Measurements from ENCODE around the gene PIH1D2. TPM values are rescaled to one million over a fixed set of nuclear protein-coding genes. Genes with fewer than 3 reads are reported as not detected.
"Not testable (repeated sequence)": the region's sequence is repeated elsewhere in the genome, so short reads cannot be mapped to it uniquely, and the experiment has no call there.

Gene PIH1D2, protein sequence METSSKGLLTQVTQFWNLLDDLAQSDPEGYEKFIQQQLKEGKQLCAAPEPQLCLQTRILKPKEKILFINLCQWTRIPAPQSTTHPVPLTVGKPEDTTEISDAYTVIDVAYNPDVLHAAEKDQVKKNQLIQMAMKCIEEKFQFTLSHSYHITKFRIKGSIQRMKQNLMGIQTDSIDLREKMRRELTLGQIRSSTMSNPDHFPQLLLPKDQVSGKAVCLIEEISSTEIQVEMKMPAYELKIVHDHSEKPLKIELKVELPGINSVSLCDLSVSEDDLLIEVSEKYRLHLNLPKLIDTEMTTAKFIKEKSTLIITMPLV
- 2.0 TPM for total RNA-seq
- long read RNA-seq, partial matches to known transcripts: 0 of 2 reads
- long read RNA-seq, other reads (novel, unspliced or antisense): 1 of 2 reads

DNA sequence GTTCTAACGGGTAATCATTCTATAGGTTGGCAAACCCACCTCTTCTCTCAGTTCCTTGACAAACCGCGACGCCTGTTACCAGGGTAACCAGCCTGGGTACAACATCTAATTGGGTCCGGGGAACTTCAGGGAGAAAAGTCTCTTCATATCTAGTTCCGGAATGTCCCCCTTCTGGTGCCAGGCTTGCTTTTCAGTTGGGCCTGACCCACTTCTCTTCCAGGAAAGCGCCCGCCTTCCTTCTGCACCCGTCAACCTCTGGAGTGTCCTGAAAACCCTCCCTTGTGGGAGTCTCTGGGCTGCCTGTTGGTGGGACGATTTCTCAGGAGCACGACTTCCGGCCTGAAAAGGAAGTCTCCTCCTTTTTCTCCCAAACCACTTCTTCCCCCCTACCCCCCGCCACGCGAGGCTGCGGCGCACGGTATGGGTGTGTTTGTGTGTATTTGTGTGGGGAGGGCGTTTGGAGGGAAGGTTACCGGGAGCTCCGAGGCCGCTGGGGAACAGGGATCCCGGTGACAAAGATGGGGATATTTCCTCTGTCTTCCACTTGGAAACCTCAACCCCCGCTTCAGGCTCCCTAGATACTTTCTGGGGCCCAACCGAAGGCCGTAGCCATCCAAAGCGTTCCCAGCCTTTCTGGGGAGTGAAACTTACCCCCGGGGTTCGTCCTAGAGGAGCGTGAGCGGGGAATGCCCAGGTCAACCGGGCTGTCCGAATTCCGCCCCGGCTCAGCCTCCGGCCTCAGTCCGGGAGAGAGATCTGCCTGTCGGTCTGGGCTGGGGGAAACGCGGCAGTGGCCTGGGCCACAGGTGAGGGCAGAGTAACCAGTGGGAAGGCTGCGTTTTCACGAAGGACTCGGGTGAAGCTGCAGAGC is at the start of gene PIH1D2, which contains the start of gene NKAPD1:
TSS of gene PIH1D2 (minus strand) at position 77 of the 871 bp plus-strand sequence. CDS start 843 bp downstream, outside the sequence.
TSS of gene NKAPD1 (plus strand) at position 359 of the 871 bp plus-strand sequence. CDS start 1,276 bp downstream, outside the sequence.
- intact Hi-C loops (cut with DNase I): loop anchor here (5.0 kb wide), 1 partner anchor 197 kb away; the partner anchor contains the start of genes CFAP68 and FDXACB1
- DNase-seq (ENCODE audit: low spot score): peak; percentile 87

DNA sequence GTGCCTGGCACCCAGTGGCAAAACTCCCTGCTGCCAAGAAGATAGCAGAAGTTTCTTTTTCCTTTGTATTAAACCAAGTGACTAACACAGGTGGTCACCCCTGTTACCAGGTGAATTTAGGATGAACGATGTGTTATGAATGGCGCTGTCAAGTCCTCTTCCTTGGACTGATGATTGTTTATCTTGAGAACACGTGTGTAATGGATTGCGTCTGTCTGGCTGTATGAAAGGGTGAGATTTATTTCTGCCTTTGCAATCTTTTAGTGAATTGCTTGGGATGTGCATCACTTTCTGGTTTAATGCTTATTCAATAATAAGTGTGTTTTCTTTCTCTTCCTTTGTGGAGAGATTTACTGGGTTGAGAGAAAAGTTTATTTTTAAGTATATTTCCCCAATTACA is 49.3 kb upstream of the PIH1D2 start:
- intact Hi-C loops (cut with DNase I): no loop called here
- DNase-seq (ENCODE audit: low spot score): no peak

DNA sequence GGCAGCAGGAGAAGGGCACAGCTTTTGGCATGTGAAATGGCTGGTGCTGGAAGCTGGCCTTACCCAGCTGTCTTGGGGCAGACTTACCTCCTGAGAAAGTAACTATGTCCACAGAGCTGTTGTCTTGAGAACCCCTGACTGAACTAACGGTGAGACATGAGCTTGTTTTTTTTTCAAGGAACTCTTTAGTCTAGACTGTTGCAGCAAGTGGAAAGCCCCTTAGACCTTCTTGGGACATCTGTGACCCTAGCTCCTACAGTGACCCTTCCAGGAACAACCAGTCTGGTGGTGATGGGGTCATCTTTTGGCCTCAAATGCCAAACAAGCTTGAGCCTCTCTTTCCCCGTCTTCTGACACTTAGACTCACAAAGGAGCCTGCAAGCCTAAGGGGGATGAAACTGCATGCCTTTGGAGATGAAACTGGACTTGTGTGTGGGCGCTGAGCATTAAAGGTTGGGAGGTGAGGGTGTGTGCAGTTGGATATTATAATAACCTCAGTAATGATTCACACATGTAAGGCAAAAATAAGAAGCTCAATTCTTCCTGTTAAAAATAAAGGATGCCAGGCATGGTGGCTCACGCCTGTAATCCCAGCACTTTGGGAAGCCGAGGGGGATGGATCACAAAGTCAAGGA is 48.3 kb upstream of the PIH1D2 start:
- intact Hi-C loops (cut with DNase I): no loop called here
- DNase-seq (ENCODE audit: low spot score): no peak

DNA sequence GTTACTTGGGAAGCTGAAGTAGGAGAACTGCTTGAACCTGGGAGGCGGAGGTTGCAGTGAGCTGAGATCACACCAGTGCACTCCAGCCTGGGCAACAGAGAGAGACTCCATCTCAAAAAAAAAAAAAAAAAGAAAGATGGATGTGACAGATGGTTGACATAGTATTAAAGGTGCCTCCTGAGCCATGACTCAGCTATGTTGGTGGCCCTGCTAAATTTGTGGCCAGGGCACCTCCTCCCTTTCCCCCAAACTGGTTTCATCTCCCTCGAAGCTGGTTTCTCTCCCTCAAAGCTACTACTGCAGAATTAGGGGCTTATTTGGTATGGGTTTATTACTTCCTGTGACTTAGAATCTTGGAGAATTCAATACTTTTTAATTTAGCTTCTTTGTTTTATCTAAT is 44.4 kb upstream of the PIH1D2 start:
- intact Hi-C loops (cut with DNase I): loop anchor here (5.0 kb wide), 1 partner anchor 149 kb away; no protein-coding TSS in a partner anchor
- no peak for DNase-seq (ENCODE audit: low spot score)

DNA sequence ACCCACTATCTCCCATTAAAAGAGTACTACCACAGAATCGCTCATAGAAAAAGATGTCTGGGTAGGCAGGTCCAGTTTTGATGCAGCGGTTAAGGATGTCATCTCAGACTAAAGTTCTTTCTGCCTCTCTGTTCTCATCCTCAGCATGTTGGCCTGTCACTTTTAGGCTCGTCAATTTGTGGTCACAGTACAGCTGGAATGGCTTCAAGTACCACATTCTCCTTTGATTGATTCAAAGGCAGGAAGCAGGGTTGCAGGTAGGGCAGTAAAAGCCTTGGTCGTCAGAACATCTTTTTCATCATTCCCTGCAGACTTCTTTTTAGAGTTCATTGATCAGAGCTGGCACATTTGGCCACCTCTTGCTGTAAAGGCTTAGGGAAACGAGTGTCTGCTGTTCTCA is 41.6 kb upstream of the PIH1D2 start:
- intact Hi-C loops (cut with DNase I): loop anchor here (5.0 kb wide), 1 partner anchor 152 kb away; no protein-coding TSS in a partner anchor
- DNase-seq (ENCODE audit: low spot score): no peak

DNA sequence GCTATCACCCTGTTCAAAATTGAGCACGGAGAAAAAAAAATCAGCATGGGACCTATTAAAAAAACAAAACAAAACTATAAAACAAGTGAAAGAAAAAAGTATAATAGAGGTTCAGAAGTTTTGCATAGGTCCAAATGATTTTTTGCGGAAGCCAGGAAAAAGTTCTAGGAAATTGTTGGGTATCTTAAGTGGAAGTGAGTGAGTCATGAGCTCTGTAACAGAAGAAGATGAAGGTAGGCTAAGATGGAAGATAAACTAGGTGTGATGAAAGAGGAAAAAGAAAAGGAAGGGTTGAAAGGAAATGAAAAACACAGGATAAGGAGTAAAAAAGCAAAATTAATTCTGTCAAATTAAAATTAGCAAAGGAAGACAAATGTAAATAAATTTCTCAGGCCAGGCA is 40.6 kb upstream of the PIH1D2 start:
- intact Hi-C loops (cut with DNase I): loop anchor here (5.0 kb wide), 2 partner anchors 63 to 168 kb away; partner anchors contain the start of gene BCO2
- DNase-seq (ENCODE audit: low spot score): no peak

DNA sequence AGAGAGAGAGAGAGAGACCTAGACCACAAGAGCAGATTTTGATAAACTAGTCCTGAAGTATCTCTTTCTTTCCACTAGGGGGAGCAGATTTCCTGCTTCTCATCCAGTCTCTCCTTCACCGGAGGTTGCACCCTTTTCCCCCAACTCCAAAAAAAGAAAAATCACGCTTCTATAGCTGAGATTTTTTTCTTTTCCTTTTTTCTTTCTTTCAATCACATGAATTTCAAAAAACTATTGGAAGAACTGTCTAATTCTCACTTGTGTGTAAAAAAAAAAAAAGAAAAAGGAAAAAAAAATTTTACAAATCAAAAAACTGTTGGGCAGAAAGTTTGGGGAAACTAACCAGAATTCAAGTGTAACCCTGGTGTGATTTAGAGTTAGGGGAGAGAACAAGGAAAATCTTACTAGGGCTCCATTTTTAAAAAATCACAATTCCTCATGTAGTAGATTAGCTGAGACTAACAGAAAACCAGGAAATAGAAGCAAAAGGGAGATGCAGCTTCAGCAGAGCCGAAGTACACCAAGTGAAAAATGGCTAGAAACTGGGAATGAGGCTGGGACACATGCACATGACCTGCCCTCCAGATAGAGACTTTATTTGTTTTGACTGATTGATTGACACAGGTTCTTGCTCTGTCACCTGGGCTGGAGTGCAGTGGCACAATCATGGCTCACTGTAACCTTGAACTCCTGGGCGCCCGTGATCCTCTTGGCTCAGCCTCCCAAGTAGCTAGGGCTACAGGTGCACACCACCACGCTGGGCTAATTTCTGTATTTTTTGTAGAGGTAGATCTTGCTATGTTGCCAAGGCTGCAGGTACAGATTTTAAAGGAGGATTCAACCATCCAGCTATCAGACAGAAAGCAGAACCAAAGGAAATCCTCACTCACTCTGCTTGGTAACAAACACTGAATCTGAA is 40.0 kb upstream of the PIH1D2 start:
- intact Hi-C loops (cut with DNase I): loop anchor here (5.0 kb wide), 2 partner anchors 64 to 169 kb away; partner anchors contain the start of gene BCO2
- DNase-seq (ENCODE audit: low spot score): no peak

DNA sequence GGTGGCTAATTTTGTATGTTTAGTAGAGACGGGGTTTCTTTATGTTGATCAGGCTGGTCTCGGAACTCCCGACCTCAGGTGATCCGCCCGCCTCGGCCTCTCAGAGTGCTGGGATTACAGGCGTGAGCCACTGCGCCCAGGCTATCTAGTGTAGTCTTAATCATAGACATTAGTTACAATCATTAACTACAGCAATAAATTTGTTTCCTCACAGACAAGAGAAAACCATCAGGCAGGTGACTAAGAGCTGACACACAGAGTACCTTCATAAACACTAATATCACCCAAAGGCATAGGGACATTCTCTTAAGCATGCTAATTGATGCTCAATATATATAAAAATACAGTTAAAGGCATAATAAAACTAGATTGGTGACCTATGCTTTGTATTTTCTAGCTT is 32.3 kb upstream of the PIH1D2 start:
- intact Hi-C loops (cut with DNase I): no loop called here
- no peak for DNase-seq (ENCODE audit: low spot score)

DNA sequence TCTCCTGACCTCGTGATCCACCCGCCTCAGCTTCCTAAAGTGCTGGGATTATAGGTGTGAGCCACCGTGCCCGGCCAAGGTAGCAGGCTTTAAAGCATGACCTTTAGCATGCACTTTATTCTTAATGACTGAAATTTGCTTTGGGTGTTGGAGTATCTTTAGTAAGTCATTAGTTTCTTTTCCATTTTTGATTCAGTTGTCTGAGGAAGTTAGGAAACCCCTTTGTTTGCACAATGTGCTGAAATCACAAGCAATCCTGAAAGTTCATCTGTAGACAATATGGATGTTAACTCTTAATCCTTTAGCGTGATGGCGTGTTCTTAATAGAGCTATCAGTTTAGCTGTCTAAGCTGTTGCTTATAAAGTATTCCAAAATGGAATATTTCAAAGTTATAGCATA is 29.6 kb upstream of the PIH1D2 start:
- intact Hi-C loops (cut with DNase I): no loop called here
- DNase-seq (ENCODE audit: low spot score): no peak

DNA sequence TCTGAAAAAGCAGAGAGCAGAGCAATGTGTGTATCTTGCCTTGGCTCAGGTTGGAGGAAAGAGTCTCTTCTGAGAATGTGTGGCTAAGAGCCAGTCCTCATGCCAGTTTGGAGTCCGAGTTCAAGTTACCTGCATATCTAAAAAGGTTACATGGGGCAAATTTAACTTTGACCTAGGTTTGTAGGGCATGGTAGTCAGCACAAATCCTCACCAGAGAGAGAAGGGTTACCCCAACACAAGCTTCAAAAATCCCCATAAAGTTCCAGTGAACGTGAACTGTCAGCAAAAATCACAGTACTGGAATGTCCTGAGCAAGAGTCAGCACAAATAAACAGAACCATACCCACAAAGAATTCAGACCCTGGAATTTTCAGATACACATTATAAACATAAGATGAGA is 26.6 kb upstream of the PIH1D2 start:
- no peak for DNase-seq (ENCODE audit: low spot score)
- intact Hi-C loops (cut with DNase I): no loop called here

DNA sequence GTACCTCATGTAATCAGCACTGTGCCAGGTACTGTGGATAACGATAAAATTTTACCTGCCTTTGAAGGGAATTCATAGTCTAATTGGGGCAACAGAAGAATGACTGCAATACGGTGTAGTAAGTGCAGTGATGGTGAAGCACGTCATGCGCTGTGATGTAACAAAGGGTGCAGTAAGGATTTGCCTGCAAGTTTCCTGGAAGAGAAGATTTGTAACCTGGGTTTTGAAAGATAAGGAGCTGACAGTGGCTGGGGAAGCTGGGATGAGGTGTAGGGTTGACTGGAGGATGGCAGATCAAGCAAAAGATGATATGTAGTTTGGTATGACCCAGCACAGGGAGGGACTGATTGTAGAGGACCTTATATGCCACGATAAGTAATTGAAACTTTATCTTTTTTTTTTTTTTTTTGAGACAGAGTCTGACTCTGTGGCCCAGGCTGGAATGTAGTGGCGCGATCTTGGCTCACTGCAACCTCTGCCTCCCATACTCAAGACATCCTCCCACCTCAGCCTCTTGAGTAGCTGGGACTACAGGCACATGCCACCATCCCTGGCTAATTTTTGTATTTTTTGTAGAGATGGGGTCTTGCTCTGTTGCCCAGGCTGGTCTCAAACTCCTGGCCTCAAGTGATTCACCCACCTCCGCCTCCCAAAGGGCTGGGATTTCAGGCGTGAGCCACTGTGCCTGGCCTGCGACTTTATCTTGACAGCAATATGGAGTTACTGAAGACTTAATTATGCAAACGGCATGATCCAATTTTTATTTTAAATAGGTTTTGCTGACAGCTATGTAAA is 24.1 kb upstream of the PIH1D2 start:
- intact Hi-C loops (cut with DNase I): no loop called here
- no peak for DNase-seq (ENCODE audit: low spot score)

DNA sequence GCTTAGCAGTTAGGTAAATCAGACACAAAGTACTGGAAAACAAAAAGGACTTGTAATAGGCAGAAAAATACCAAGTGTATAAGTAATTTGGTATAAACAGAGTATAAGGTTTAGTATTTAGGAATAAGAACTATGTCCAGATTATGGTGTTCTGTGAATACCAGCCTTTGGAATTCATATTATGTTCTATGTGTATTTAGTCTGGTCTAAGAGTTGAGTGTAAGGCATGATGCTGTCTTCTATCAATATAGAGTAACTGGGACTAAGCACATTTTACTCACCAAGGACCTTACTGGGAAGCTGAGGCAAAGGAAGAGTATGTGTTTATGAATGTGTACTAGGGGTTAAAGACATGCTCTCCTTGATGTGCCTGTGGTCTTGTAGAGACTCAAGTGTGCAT is 22.4 kb upstream of the PIH1D2 start:
- DNase-seq (ENCODE audit: low spot score): no peak
- intact Hi-C loops (cut with DNase I): no loop called here

DNA sequence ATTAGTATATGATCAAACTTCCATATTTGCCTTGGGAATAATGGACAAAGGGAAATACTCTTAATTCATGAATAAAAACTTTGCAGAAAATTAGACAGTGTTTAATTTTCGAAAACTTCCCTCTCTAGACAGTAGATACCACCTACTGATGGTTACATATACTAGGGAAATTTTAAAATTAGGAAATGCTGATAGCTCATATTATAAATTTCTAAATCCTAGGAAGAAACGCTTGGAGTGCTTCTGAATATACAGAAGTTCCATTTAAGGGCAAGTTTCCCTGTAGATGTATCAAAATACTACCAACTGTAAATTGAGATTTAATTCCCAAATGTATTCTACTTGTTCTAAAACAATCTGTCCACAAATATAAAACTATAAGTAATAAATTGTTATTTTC is 21.5 kb upstream of the PIH1D2 start:
- intact Hi-C loops (cut with DNase I); DNase-seq (ENCODE audit: low spot score): not testable (repeated sequence)

DNA sequence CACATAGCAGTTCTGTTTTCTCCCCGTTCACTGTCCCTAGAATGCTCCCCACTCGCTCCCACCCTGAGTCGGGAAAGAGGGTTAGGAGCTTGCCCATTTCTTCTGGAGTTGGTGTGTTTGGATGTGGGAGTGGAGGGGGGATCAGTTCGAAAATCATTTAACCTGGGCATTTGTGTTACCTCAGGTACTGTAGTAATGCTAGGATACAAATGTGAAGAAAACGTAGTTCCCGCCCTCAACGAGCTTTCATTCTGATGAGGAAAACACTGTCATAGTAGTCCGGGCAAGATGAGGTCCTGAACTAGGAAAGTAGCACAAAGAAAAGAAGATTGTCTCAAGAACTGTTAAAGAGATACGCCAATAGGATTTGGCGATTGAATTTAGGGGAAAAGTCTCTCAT is 13.4 kb upstream of the PIH1D2 start:
- DNase-seq (ENCODE audit: low spot score): no peak
- intact Hi-C loops (cut with DNase I): loop anchor here (5.0 kb wide), 1 partner anchor 160 kb away; no protein-coding TSS in a partner anchor

DNA sequence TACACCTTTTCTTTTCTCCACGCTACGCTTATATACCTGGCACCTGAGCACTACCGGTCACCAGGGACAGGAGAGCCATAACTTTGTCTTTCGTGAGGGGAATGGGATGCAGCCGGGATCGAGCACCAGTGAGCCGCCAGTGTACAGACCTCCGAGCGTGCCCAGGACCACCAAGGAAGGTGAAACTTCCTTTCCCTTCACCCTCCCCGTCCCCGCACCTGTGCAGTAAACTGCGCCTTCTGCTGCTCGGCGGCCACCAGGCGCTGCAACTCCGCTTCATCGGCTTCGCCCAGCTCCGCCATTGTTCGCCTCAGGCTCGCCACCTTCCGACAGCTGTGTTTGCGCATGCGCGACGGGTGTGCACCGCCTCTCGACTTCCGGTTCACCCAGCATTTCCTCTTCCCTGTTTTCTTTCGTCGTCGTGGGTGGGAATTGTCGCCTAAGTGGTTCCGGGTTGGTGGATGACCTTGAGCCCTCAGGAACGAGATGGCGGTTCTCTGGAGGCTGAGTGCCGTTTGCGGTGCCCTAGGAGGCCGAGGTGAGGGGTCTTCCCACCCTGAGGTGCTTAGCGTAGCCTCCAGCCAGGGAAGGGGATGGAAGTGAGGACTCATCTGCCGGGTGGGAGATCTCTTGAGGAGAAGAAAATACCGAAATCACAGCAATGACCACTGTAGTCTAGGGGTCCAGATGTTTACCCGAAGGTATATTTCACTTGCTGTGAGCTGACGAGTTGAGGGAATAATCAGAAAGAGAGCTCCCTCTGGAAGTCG is 12.8 kb upstream of the PIH1D2 start, which contains the start of the genes SDHD and TIMM8B:
TSS of gene SDHD (plus strand) at position 452 of the 770 bp plus-strand sequence. CDS start at position 487, 35 bp downstream.
TSS of gene TIMM8B (minus strand) at position 335 of the 770 bp plus-strand sequence. CDS start at position 302, 33 bp downstream.
- intact Hi-C loops (cut with DNase I): loop anchor here (5.0 kb wide), 1 partner anchor 159 kb away; no protein-coding TSS in a partner anchor
- DNase-seq (ENCODE audit: low spot score): peak; percentile 98

DNA sequence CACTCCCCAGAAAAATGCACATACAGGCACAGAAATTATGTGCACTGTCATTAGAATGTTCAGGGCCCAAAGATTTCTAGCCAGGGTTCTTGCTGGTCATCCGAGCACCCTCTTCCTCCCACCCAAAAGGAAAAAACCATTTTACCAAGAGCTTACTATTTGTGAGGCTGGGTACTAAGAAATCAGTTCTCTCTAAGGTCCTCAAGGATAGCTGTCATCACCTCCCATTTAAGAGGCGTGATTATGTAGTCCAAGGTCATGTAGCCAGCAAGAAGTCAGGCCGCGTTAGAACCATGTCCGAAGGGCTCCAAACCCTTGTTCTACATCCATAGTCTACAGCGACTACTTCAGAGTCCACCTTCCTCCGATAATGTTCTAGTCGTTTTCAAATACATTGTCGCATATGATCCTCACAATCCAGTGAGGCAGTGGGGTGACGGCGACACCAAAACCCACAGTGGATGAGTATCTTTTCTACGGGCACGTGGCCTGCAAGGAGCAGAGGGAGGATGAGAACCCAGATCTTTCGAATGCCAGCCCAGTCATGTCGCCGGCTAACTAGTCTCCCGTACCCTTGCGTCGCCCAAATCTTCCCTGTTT is 12.1 kb upstream of the PIH1D2 start:
- DNase-seq (ENCODE audit: low spot score): no peak

More for the DNA sequence above, 12.1 kb upstream of the PIH1D2 start:
- intact Hi-C loops (cut with DNase I): loop anchor here (5.0 kb wide), 1 partner anchor 159 kb away; no protein-coding TSS in a partner anchor

All from cardiac septum (tissue), 1 donor.